ENCODE results near the gene TRIM66.

TRIM66 gene

GRCh38 chr11:8631395-8632118 lies 50.9 kb downstream of the TRIM66 start:
- Histone ChIP-seq H4K8ac (ENCODE audit: low read depth, low read length) (no peak overlapping the region), H3K27ac (ENCODE audit: low read depth, low read length) (no peak overlapping the region), H3K9ac (ENCODE audit: low read length) (no peak overlapping the region), H3K4ac (ENCODE audit: low read depth, low read length) (no peak overlapping the region), H2AK5ac (ENCODE audit: low read length) (no peak overlapping the region), H3K79me2 (ENCODE audit: control insufficient read depth, insufficient read depth, low read length) (no peaks in the 10 kb centered on the region), H3K18ac (ENCODE audit: low read length) (no peak overlapping the region), H3K23ac (ENCODE audit: low read length) (no peak overlapping the region), H2BK5ac (ENCODE audit: low read length) (no peak overlapping the region), H3K27me3 (ENCODE audit: insufficient read depth, low read length, poor library complexity) (no peaks in the 10 kb centered on the region), H3K4me1 (ENCODE audit: control insufficient read depth, low read depth, low read length) (no peaks in the 10 kb centered on the region), H3K56ac (ENCODE audit: low read length) (no peak overlapping the region), H3K36me3 (ENCODE audit: control insufficient read depth, insufficient read depth, low read length) (no peaks in the 10 kb centered on the region), H3K79me1 (ENCODE audit: low read length) (no peaks in the 10 kb centered on the region), H2BK15ac (replicated peaks; ENCODE audit: low read depth) (no peak overlapping the region), H2BK120ac (ENCODE audit: low read depth, low read length) (no peak overlapping the region), H4K5ac (ENCODE audit: low read length) (no peak overlapping the region), H3K4me2 (ENCODE audit: low read length) (no peak overlapping the region), H3K4me3 (ENCODE audit: low read length) (no peak overlapping the region)
- no CpG with 5 or more reads among the region's 6 CpGs for WGBS (ENCODE audit: extremely low coverage, insufficient coverage, low lambda C conversion rate)
- no peak for DNase-seq

- WGBS (ENCODE audit: extremely low coverage, insufficient coverage, low lambda C conversion rate): no CpG with 5 or more reads among the region's 2 CpGs
- no peak overlapping the region for H3K56ac ChIP-seq (ENCODE audit: low read length)
Observed at GRCh38 chr11:8624698-8625097, 57.8 kb downstream of the TRIM66 start.

DNA sequence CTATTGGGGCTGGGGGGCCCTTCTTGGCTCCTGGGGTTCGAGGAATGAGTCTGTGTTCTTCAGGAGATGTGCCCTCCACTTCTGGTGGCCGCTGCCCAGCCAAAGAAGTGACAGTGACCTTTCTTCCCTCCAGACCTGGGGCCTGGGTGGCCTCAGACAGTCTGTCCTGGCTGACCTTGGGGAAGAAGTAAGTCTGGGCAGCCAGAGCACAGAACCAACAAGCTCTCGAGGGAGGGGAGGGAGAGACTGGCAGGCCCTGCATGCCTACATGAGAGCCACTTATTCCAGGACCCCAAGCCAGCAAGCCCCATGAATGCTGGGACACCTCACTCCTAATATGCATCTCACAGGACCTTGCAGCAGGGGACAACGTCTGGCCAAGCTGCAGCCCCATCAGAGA lies 61.3 kb downstream of the TRIM66 start:
- no peak for DNase-seq
- H4K8ac ChIP-seq (ENCODE audit: low read depth, low read length): no peak overlapping the region
- H3K27ac ChIP-seq (ENCODE audit: low read depth, low read length): no peak overlapping the region
- no peak overlapping the region for H2BK15ac ChIP-seq (replicated peaks; ENCODE audit: low read depth)
- no peaks in the 10 kb centered on the region for H3K36me3 ChIP-seq (ENCODE audit: control insufficient read depth, insufficient read depth, low read length)
- no peak overlapping the region for H3K56ac ChIP-seq (ENCODE audit: low read length)
- no peak overlapping the region for H3K4me3 ChIP-seq (ENCODE audit: low read length)
- H2BK120ac ChIP-seq (ENCODE audit: low read depth, low read length): no peak overlapping the region
- no peak overlapping the region for H3K18ac ChIP-seq (ENCODE audit: low read length)
- no peaks in the 10 kb centered on the region for H3K79me1 ChIP-seq (ENCODE audit: low read length)
- no peak overlapping the region for H4K5ac ChIP-seq (ENCODE audit: low read length)
- H3K4me2 ChIP-seq (ENCODE audit: low read length): no peak overlapping the region
- H3K79me2 ChIP-seq (ENCODE audit: control insufficient read depth, insufficient read depth, low read length): no peaks in the 10 kb centered on the region
- no peak overlapping the region for H2AK5ac ChIP-seq (ENCODE audit: low read length)
- H3K27me3 ChIP-seq (ENCODE audit: insufficient read depth, low read length, poor library complexity): no peaks in the 10 kb centered on the region
- no peak overlapping the region for H3K9ac ChIP-seq (ENCODE audit: low read length)
- H2BK5ac ChIP-seq (ENCODE audit: low read length): no peak overlapping the region
- no CpG with 5 or more reads among the region's 4 CpGs for WGBS (ENCODE audit: extremely low coverage, insufficient coverage, low lambda C conversion rate)
- H3K4me1 ChIP-seq (ENCODE audit: control insufficient read depth, low read depth, low read length): no peaks in the 10 kb centered on the region
- H3K23ac ChIP-seq (ENCODE audit: low read length): no peak overlapping the region
- H3K4ac ChIP-seq (ENCODE audit: low read depth, low read length): no peak overlapping the region

More at GRCh38 chr11:8624698-8625097, 57.8 kb downstream of the TRIM66 start:
- H3K18ac ChIP-seq (ENCODE audit: low read length): no peak overlapping the region
- no peak overlapping the region for H4K5ac ChIP-seq (ENCODE audit: low read length)
- H3K27ac ChIP-seq (ENCODE audit: low read depth, low read length): no peak overlapping the region
- H3K23ac ChIP-seq (ENCODE audit: low read length): no peak overlapping the region
- H3K27me3 ChIP-seq (ENCODE audit: insufficient read depth, low read length, poor library complexity): no peaks in the 10 kb centered on the region
- H3K4me1 ChIP-seq (ENCODE audit: control insufficient read depth, low read depth, low read length): no peaks in the 10 kb centered on the region
- H2BK120ac ChIP-seq (ENCODE audit: low read depth, low read length): no peak overlapping the region
- no peak overlapping the region for H3K4me3 ChIP-seq (ENCODE audit: low read length)
- H3K4ac ChIP-seq (ENCODE audit: low read depth, low read length): no peak overlapping the region
- H4K8ac ChIP-seq (ENCODE audit: low read depth, low read length): no peak overlapping the region
- no peaks in the 10 kb centered on the region for H3K36me3 ChIP-seq (ENCODE audit: control insufficient read depth, insufficient read depth, low read length)
- no peak overlapping the region for H2BK15ac ChIP-seq (replicated peaks; ENCODE audit: low read depth)
- no peak overlapping the region for H2BK5ac ChIP-seq (ENCODE audit: low read length)
- DNase-seq: no peak
- H2AK5ac ChIP-seq (ENCODE audit: low read length): no peak overlapping the region
- H3K79me2 ChIP-seq (ENCODE audit: control insufficient read depth, insufficient read depth, low read length): no peaks in the 10 kb centered on the region
- H3K4me2 ChIP-seq (ENCODE audit: low read length): no peak overlapping the region
- H3K9ac ChIP-seq (ENCODE audit: low read length): no peak overlapping the region
- H3K79me1 ChIP-seq (ENCODE audit: low read length): no peaks in the 10 kb centered on the region

DNA sequence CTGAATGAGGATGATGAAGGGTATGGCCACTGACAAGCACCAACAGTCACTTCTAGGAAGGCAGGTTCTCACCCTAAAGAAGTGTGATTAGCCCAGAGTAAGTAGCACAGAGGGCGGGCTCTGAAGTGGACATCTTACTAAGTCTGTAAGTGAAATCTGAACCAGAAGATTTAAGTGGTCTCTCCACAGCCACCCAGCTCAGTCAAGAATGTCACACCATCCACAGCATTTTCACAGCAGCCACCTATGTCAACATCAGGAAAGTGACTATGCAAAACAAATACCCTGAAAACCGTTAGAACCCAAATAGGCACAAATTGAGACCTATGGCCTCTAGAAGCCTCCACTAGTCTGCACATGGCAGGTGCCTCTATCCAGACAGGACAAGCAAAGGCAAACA lies 65.4 kb downstream of the TRIM66 start:
- Histone ChIP-seq H4K8ac (ENCODE audit: low read depth, low read length) (no peak overlapping the region), H3K4me3 (ENCODE audit: low read length) (no peak overlapping the region), H2BK120ac (ENCODE audit: low read depth, low read length) (no peak overlapping the region), H3K79me2 (ENCODE audit: control insufficient read depth, insufficient read depth, low read length) (no peaks in the 10 kb centered on the region), H3K4me1 (ENCODE audit: control insufficient read depth, low read depth, low read length) (no peaks in the 10 kb centered on the region), H3K79me1 (ENCODE audit: low read length) (no peaks in the 10 kb centered on the region), H2AK5ac (ENCODE audit: low read length) (no peak overlapping the region), H3K23ac (ENCODE audit: low read length) (no peak overlapping the region), H3K56ac (ENCODE audit: low read length) (no peak overlapping the region), H4K5ac (ENCODE audit: low read length) (no peak overlapping the region), H3K4ac (ENCODE audit: low read depth, low read length) (no peak overlapping the region), H3K4me2 (ENCODE audit: low read length) (no peak overlapping the region), H2BK5ac (ENCODE audit: low read length) (no peak overlapping the region), H3K36me3 (ENCODE audit: control insufficient read depth, insufficient read depth, low read length) (no peaks in the 10 kb centered on the region), H3K27ac (ENCODE audit: low read depth, low read length) (no peak overlapping the region), H3K27me3 (ENCODE audit: insufficient read depth, low read length, poor library complexity) (no peaks in the 10 kb centered on the region), H3K9ac (ENCODE audit: low read length) (no peak overlapping the region), H2BK15ac (replicated peaks; ENCODE audit: low read depth) (no peak overlapping the region), H3K18ac (ENCODE audit: low read length) (no peak overlapping the region)
- DNase-seq: peak; percentile 70
- WGBS (ENCODE audit: extremely low coverage, insufficient coverage, low lambda C conversion rate): no CpG with 5 or more reads among the region's 2 CpGs

DNA sequence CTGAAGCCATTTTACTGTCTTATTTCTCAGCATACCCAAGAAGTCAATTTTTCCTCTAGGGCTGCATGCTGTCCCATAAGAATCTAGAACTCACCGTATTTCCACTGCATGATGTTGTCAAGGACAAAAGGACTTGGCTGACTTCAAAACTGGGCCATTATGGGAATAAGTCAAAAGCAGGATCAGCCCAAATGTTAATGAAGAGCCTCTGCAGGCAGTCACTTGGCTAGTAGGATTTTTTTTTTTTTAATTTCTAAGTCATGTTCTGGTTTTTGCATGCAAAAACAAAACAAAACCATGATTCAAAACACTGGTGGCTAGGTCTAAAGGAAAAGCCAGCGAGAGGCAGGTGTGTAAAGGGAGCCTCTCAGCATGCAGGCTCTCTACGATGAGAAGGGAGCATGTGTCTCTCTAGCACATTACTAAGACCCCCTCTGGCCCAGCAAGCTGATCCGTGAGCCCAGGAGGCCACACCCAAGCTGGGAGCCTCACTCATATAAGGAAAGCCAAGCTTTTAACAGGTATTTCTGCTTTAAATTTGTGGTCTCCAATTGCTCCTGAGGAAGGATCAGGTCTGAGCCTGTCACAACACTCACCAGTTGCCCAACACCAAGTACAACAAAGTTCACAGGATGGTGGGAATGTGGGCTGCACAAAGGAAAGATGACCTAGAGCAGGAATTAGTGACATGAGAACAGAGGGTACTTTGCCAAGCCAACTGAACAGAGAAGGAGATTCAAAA lies 67.0 kb downstream of the TRIM66 start:
- H3K79me1 ChIP-seq (ENCODE audit: low read length): no peaks in the 10 kb centered on the region
- no peak overlapping the region for H2BK15ac ChIP-seq (replicated peaks; ENCODE audit: low read depth)
- WGBS (ENCODE audit: extremely low coverage, insufficient coverage, low lambda C conversion rate): no CpG with 5 or more reads among the region's 4 CpGs
- no peak overlapping the region for H3K9ac ChIP-seq (ENCODE audit: low read length)
- H3K4me2 ChIP-seq (ENCODE audit: low read length): no peak overlapping the region
- H3K4ac ChIP-seq (ENCODE audit: low read depth, low read length): no peak overlapping the region
- no peaks in the 10 kb centered on the region for H3K4me1 ChIP-seq (ENCODE audit: control insufficient read depth, low read depth, low read length)
- H2BK120ac ChIP-seq (ENCODE audit: low read depth, low read length): no peak overlapping the region
- H3K36me3 ChIP-seq (ENCODE audit: control insufficient read depth, insufficient read depth, low read length): no peaks in the 10 kb centered on the region
- H4K8ac ChIP-seq (ENCODE audit: low read depth, low read length): no peak overlapping the region
- no peak overlapping the region for H3K27ac ChIP-seq (ENCODE audit: low read depth, low read length)
- H4K5ac ChIP-seq (ENCODE audit: low read length): no peak overlapping the region
- H2BK5ac ChIP-seq (ENCODE audit: low read length): no peak overlapping the region
- no peak overlapping the region for H3K18ac ChIP-seq (ENCODE audit: low read length)
- H3K56ac ChIP-seq (ENCODE audit: low read length): no peak overlapping the region
- no peaks in the 10 kb centered on the region for H3K27me3 ChIP-seq (ENCODE audit: insufficient read depth, low read length, poor library complexity)
- H3K4me3 ChIP-seq (ENCODE audit: low read length): no peak overlapping the region
- no peak for DNase-seq
- no peaks in the 10 kb centered on the region for H3K79me2 ChIP-seq (ENCODE audit: control insufficient read depth, insufficient read depth, low read length)
- H2AK5ac ChIP-seq (ENCODE audit: low read length): no peak overlapping the region
- no peak overlapping the region for H3K23ac ChIP-seq (ENCODE audit: low read length)
